Astrocyte of the cerebellum (primary cell): ENCODE measurements around the gene NPTN.

Experiments used
- DNase-seq: peaks from one replicate; pipeline ENCODE4 v3.0.0-alpha.2; 2011; ENCODE audit warnings: low read depth
- H3K4me3 ChIP-seq: 2 replicates; pipeline ENCODE4 v1.5.1; 2011; ENCODE audit warnings: mild to moderate bottlenecking, low read depth, low read length, moderate library complexity
- in situ Hi-C: cut with HindIII; loops from 2 replicates; pipeline ENCODE4 v1.10.0; 2017; ENCODE audit warnings: low sequenced_read_pairs
- TF ChIP-seq, protein P1 (sequence below): IDR thresholded peaks from 2 replicates; pipeline ENCODE4 v1.5.1; 2012; ENCODE audit warnings: low read length, low read depth, moderate library complexity, mild to moderate bottlenecking; ENCODE audit errors: missing control alignments

Gene NPTN

DNA sequence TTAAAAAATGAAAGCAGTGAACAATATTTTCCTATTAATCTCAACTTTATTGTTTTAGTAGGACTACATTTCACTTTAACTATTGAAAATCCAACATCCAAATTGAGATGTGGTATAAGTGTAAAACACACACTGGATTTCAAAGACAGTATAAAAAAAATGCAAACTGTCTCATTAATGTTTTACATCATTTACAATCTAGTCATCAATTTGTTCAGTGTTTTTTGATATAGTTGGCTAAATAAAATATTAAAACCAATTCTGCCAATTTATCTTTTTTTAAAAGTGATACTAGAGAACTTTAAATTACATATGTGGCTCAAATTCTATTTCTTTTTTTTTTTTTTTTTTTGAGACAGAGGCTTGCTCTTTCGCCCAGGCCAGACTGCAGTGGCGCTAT is 95.1 kb downstream of the NPTN start:
- in situ Hi-C loops: no loop called here
- TF ChIP-seq, protein P1, sequence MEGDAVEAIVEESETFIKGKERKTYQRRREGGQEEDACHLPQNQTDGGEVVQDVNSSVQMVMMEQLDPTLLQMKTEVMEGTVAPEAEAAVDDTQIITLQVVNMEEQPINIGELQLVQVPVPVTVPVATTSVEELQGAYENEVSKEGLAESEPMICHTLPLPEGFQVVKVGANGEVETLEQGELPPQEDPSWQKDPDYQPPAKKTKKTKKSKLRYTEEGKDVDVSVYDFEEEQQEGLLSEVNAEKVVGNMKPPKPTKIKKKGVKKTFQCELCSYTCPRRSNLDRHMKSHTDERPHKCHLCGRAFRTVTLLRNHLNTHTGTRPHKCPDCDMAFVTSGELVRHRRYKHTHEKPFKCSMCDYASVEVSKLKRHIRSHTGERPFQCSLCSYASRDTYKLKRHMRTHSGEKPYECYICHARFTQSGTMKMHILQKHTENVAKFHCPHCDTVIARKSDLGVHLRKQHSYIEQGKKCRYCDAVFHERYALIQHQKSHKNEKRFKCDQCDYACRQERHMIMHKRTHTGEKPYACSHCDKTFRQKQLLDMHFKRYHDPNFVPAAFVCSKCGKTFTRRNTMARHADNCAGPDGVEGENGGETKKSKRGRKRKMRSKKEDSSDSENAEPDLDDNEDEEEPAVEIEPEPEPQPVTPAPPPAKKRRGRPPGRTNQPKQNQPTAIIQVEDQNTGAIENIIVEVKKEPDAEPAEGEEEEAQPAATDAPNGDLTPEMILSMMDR: no peak
- no peak overlapping the region for H3K4me3 ChIP-seq
- DNase-seq: no peak

GRCh38 chr15:73530649-73531048 is 102.5 kb downstream of the NPTN start:
- H3K4me3 ChIP-seq: no peak overlapping the region
- in situ Hi-C loops: no loop called here
- no peak for DNase-seq
- TF ChIP-seq, protein P1: no peak

DNA sequence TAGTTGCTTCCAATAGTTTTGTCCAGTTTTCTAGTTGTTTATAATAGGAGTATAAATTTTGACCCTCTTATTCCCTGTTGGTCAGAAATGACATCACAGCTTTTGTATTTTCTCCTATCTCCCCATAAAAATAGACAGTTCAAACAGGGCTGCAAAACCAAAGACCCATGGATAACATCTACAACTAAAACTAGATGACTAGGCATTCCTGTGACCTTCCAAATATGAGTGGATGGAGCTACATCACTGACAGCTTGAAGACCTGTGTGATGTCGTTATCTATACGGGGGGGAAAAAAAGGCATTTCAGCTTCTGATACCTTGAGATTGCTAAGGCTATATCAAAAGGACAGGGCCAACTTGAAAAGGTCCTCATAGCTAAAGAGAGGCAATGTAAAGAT is 105.6 kb downstream of the NPTN start:
- TF ChIP-seq, protein P1: no peak
- in situ Hi-C loops: no loop called here
- H3K4me3 ChIP-seq: no peak overlapping the region
- no peak for DNase-seq

DNA sequence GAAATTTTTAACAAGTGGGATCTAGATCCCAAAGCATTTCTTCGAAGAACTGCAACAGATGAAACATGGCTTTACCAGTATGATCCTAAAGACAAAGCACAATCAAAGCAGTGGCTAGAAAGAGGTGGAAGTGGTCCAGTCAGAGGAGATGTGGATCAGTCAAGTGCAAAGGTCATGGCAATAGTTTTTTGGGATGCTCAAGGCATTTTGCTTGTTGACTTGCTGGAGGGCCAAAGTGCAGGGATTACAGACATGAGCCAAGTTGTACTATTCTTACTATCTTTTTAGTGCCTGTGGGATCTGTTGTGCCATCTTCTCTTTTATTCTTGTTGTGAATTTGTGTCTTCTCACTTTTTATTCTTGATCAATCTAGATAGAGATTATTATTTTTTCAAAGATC is 108.3 kb downstream of the NPTN start:
- TF ChIP-seq, protein P1: no peak
- H3K4me3 ChIP-seq: no peak overlapping the region
- no peak for DNase-seq
- in situ Hi-C loops: no loop called here

GRCh38 chr15:73522011-73522410 is 111.2 kb downstream of the NPTN start:
- H3K4me3 ChIP-seq: no peak overlapping the region
- no peak for DNase-seq
- TF ChIP-seq, protein P1: no peak
- in situ Hi-C loops: no loop called here

DNA sequence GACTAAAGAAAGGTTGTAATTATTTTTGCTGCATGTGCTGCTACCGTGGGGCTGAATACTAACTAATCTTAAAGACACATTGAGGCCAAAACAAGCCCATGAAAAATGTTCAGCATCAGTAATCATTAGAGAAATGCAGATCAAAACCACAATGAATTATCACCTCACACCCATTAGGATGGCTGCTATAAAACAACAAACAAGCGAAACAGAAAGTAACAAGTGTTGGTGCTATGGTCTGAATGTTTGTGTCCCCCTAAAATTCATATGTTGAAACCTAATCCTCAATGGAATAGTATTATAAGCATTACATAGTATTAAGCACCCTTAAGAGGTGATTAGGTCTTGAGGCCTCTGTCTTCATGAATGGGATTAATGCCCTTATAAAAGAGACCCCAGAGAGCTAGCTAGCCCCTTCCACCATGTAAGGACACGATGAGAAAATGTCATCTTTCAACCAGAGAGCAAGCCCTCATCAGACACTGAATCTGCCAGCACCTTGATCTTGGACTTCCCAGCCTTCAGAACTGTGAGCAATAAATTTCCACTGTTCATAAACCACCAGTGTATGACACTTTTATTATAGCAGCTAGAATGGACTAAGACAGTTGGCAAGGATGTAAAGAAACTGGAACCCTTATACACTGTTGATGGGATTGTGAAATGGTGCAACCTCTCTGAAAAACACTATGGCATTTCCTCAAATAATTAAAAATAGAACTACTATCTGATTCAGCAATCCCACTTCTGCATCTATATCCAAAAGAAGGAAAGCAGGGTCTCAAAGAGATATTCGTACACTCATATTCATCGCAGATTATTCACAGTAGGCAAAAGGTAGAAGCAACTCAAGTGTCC is 114.1 kb downstream of the NPTN start:
- no peak overlapping the region for H3K4me3 ChIP-seq
- TF ChIP-seq, protein P1: no peak
- DNase-seq: no peak
- in situ Hi-C loops: no loop called here
